NCI-H226 (cell line): ENCODE results near the gene PHLDA1.
"Not testable (repeated sequence)": the region's sequence is repeated elsewhere in the genome, so short reads cannot be mapped to it uniquely, and the experiment has no call there.

Experiments used
- DNase-seq: peaks from one replicate; pipeline ENCODE4 v3.0.0-alpha.2; 2015

PHLDA1 gene

DNA sequence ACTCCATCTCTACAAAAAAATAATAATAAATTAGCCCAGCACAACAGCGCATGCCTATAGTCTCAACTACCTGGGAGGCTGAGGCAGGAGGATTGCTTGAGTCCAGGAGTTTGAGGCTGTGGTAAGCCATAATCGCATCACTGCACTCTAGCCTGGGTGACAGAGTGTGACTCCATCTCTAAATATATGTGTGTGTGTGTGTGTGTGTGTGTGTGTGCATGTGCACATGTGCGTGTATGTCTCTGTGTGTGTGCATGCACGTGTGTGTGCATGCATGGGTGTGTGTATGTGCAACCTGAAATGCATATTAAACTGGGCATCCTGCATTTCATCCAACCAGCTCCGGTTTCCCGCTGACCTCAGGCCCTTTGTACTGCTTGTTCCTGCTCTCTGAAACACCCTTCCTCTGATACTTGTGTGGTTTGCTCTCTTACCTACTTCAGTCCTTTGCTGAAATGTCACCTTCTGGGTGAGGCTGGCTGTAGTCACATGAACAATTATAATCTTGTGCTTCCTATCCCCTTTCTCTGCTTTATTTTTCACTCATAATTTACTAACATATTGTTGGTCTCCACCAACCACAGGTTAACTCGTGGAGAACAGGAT, 46.9 kb downstream of the PHLDA1 start:
- DNase-seq: no peak

DNA sequence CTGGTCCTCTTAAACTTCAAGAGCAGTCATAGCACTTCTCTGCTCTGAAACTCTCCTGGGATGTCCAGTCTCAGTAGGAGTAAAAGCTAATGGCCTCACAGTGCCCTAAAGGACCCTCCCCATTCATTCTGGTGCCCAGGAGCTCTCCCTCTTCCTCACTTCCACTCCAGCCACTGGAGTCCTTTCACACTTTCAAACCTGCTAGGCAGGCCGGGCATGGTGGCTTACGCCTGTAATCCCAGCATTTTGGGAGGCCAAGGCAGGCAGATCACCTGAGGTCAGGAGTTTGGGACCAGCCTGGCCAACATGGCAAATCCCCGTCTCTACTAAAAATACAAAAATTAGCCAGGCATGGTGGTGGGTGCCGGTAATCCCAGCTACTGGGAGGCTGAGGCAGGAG, 47.7 kb downstream of the PHLDA1 start:
- not testable (repeated sequence) for DNase-seq

- no peak for DNase-seq
These were observed 48.5 kb downstream of the PHLDA1 start for GRCh38 chr12:75982979-75983660.

DNA sequence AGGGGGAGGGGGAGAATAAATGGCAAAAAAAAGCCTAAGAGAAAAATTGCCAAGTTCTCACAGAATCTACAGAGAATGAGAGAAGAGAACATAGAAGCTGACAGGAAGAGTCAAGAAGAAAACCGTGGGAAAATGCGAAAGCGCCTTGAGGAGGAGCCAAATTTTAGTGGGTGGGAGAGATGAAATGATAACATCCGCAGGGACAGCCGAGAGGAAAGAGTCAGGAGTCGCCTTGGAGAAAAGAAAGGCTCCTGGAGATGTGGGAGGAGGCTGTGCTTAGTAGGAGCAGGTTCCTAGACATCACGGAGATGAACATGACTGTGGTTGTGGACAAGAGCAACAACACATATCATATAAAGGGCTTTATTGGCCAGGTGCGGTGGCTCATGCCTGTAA, 49.4 kb downstream of the PHLDA1 start:
- DNase-seq: no peak

GRCh38 chr12:75981247-75982168, 50.1 kb downstream of the PHLDA1 start:
- DNase-seq: no peak

DNA sequence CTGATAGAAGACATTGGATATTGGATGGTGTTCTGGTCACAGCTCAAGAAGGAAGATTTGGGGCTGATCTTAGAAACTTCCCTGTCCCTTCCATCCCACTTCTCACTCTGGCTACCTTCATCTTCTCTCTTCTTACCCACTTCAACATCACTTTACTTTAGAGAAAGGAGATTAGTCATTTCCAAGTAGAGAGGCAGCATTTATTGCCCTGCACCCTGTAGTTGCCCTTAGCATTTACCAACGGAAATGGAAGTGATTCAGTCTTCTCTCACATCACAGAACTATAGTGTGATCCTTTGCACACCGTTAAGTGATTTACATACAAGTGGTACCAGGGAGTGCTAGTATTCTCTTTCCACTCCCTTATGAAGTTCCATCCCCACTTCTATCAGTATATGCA, 52.4 kb downstream of the PHLDA1 start:
- DNase-seq: peak; percentile 88

- DNase-seq: no peak
These were observed 52.9 kb downstream of the PHLDA1 start for GRCh38 chr12:75978677-75979076.

GRCh38 chr12:75977952-75978671, 53.5 kb downstream of the PHLDA1 start:
- peak; percentile 100 for DNase-seq

DNA sequence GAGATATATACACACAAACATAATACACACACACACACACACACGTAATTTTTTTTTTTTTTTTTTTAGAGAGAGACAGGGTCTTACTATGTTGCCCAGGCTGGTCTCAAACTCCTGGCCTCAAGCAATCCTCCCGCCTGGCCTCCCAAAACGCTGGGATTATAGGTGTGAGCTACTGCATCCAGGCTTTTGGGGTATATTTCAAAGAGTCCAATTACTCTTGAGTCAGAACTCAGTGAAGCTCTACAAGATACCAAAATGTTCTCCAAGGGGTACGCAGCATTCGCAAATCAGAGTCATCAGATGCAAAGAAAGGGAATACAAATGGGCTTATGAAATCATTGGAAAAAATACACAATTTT, 54.0 kb downstream of the PHLDA1 start:
- no peak for DNase-seq

GRCh38 chr12:75976913-75977312, 54.7 kb downstream of the PHLDA1 start:
- DNase-seq: no peak

DNA sequence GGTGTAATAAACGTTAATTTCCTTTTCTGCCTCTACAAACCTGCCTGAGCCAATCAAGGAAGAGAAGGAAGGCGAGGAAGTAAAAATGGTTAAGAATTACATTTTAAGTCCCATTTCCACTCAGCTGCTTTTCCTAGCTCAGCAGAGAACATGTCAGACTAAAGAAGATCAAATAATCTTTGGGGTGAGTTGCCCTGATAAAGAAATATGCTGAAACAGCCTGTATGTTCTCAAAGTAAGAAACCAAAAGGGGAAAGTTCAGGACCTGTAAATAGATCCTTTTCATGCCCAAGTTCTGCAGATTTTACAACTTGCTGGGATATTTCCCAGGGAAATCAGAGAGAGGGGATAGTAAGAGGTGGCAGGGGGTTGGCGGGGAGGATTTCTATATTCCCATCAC, 55.5 kb downstream of the PHLDA1 start:
- no peak for DNase-seq

DNA sequence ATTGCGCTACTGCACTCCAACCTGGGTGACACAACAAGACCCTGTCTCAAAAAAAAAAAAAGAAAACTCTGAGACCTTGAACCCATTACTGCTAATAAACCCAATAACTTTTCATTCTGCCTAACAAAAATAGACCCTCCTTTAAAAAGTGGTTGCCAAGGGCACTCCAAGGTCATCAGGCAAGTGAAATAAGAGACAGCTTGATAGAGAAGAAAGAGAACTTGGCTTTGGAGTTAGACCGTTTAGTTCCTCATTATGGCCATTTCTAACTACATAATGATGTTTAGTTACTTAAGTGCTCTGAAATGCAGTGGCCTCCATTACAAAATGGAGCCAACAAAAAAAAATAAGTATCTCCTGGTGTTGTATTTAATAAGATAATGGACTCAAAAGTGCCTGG, 55.9 kb downstream of the PHLDA1 start:
- DNase-seq: no peak
